GM23338 (cell line): Measurements from ENCODE around the gene TMEM52. TPM values are rescaled to one million over a fixed set of nuclear protein-coding genes. Genes with fewer than 3 reads are reported as not detected.

Source experiments
- ATAC-seq: fragments of 200-7000 bp; cut with Tn5 transposase; 3 replicates; pipeline ENCODE4 v1.9.1; 2020
- DNase-seq: peaks from one replicate; pipeline ENCODE4 v3.0.0-alpha.2; 2015; ENCODE audit warnings: low spot score
- H2AFZ ChIP-seq: fragments of 200-600 bp; sonication (generic); 2 replicates; pipeline ENCODE4 v1.8.0; 2016; ENCODE audit warnings: antibody characterized with exemption, mild to moderate bottlenecking, moderate library complexity
- H3F3A ChIP-seq: fragments of 200-600 bp; sonication (generic); replicated peaks from 2 replicates; pipeline ENCODE4 v1.8.0; 2017; ENCODE audit warnings: antibody characterized with exemption, mixed run types, low read depth
- H3K27ac ChIP-seq: fragments of 200-600 bp; sonication (generic); 2 replicates; pipeline ENCODE4 v1.6.1; 2016; ENCODE audit warnings: low read depth
- H3K27me3 ChIP-seq: fragments of 200-600 bp; sonication (generic); 2 replicates; pipeline ENCODE4 v1.8.0; 2016; ENCODE audit warnings: mild to moderate bottlenecking, mixed run types, moderate library complexity; ENCODE audit not compliant: insufficient read depth
- H3K36me3 ChIP-seq: fragments of 200-600 bp; sonication (generic); 2 replicates; pipeline ENCODE4 v1.8.0; 2016; ENCODE audit warnings: mild to moderate bottlenecking; ENCODE audit not compliant: insufficient read depth
- H3K4me1 ChIP-seq: fragments of 200-600 bp; sonication (generic); 2 replicates; pipeline ENCODE4 v1.8.0; 2016; ENCODE audit warnings: mild to moderate bottlenecking, moderate library complexity; ENCODE audit not compliant: insufficient read depth
- H3K4me2 ChIP-seq: fragments of 200-600 bp; sonication (generic); 2 replicates; pipeline ENCODE4 v1.7.1; 2017; ENCODE audit warnings: mixed run types
- H3K4me3 ChIP-seq: fragments of 200-600 bp; sonication (generic); 2 replicates; pipeline ENCODE4 v1.6.1; 2016; ENCODE audit warnings: mixed run types
- H3K79me2 ChIP-seq: fragments of 200-600 bp; sonication (generic); replicated peaks from 2 replicates; pipeline ENCODE4 v1.8.0; 2017; ENCODE audit warnings: mild to moderate bottlenecking; ENCODE audit not compliant: insufficient read depth
- H3K9me2 ChIP-seq: fragments of 200-600 bp; sonication (generic); 2 replicates; pipeline ENCODE4 v1.8.0; 2017; ENCODE audit not compliant: insufficient read depth
- H4K20me1 ChIP-seq: fragments of 200-600 bp; sonication (generic); replicated peaks from 2 replicates; pipeline ENCODE4 v1.8.0; 2017; ENCODE audit warnings: mild to moderate bottlenecking; ENCODE audit not compliant: insufficient read depth
- H3K27ac Mint-ChIP-seq: 2 replicates; pipeline ENCODE4 v1.8.0; 2020; ENCODE audit warnings: inconsistent platforms, mild to moderate bottlenecking, moderate library complexity, mixed read lengths
- H3K27me3 Mint-ChIP-seq: 3 replicates; pipeline ENCODE4 v1.8.0; 2022; ENCODE audit warnings: low read depth, mild to moderate bottlenecking, moderate library complexity, mixed read lengths, inconsistent platforms; ENCODE audit not compliant: insufficient read depth, poor library complexity
- H3K36me3 Mint-ChIP-seq: 3 replicates; pipeline ENCODE4 v1.8.0; 2021; ENCODE audit warnings: low read depth, mild to moderate bottlenecking, inconsistent platforms, moderate library complexity, mixed read lengths
- H3K4me1 Mint-ChIP-seq: 3 replicates; pipeline ENCODE4 v1.8.0; 2020; ENCODE audit warnings: mild to moderate bottlenecking, inconsistent platforms, mixed read lengths
- H3K4me3 Mint-ChIP-seq: 3 replicates; pipeline ENCODE4 v1.8.0; 2021; ENCODE audit warnings: moderate library complexity, mild to moderate bottlenecking, inconsistent platforms, mixed read lengths
- H3K9me3 Mint-ChIP-seq: 3 replicates; pipeline ENCODE4 v1.8.0; 2020; ENCODE audit warnings: moderate library complexity, mild to moderate bottlenecking, inconsistent platforms, mixed read lengths
- CREB1 ChIP-seq: fragments of 250-450 bp; sonication (Bioruptor Pico); IDR thresholded peaks from 2 replicates; pipeline ENCODE4 v1.5.0; 2020; ENCODE audit warnings: low read depth, mild to moderate bottlenecking, moderate library complexity
- ETS1 ChIP-seq: IDR thresholded peaks from 2 replicates; pipeline ENCODE4 v1.6.1; 2016; ENCODE audit warnings: antibody characterized with exemption
- EZH2 ChIP-seq: fragments of 200-600 bp; sonication (generic); IDR thresholded peaks from one replicate; pipeline ENCODE4 v1.8.0; 2017; ENCODE audit warnings: antibody characterized with exemption, mild to moderate bottlenecking, low read depth; ENCODE audit not compliant: unreplicated experiment
- EZH2phosphoT487 ChIP-seq: fragments of 200-600 bp; sonication (generic); IDR thresholded peaks from one replicate; pipeline ENCODE4 v1.8.1; 2018; ENCODE audit warnings: antibody characterized with exemption; ENCODE audit not compliant: unreplicated experiment
- JUNB ChIP-seq: IDR thresholded peaks from one replicate; pipeline ENCODE4 v1.6.1; 2016; ENCODE audit warnings: antibody characterized with exemption; ENCODE audit not compliant: unreplicated experiment
- NANOG ChIP-seq: IDR thresholded peaks from 2 replicates; pipeline ENCODE4 v1.6.1; 2016; ENCODE audit warnings: antibody characterized with exemption, borderline replicate concordance
- POLR2AphosphoS5 ChIP-seq: IDR thresholded peaks from 2 replicates; pipeline ENCODE4 v1.6.1; 2016; ENCODE audit warnings: antibody characterized with exemption, low read depth
- ZNF114 ChIP-seq: fragments of 250-450 bp; sonication (Bioruptor Pico); IDR thresholded peaks from 2 replicates; pipeline ENCODE4 v1.5.0; 2020; ENCODE audit warnings: mild to moderate bottlenecking, moderate library complexity
- ZNF331 ChIP-seq: fragments of 250-450 bp; sonication (Bioruptor Pico); IDR thresholded peaks from 2 replicates; pipeline ENCODE4 v1.5.0; 2020; ENCODE audit warnings: low read depth, mild to moderate bottlenecking, moderate library complexity
- ZNF462 ChIP-seq: fragments of 250-450 bp; sonication (Bioruptor Pico); IDR thresholded peaks from 2 replicates; pipeline ENCODE4 v1.5.0; 2020; ENCODE audit warnings: mild to moderate bottlenecking, moderate library complexity
- polyA plus RNA-seq: library from polyadenylated mRNA; unstranded; fragments of >200 nt; fragmentation: Nextera tagmentation; extraction: Ambion mirVana; gene quantifications from 2 replicates; pipeline ENCODE4 v1.2.1, GENCODE V29; 2016
- total RNA-seq: library from RNA; depleted of rRNA; stranded (reverse); fragments of >200 nt; shearing (Covaris generic); gene quantifications from 2 replicates; pipeline ENCODE4 v1.2.3, GENCODE V29; 2014

The TMEM52 gene
- total and polyA plus RNA-seq, 2 experiments from 2014 or later, result 19.5 to 25.0 TPM

- Histone ChIP-seq H3K4me2 (no peak overlapping the region), H3K27ac (0 out of 2 replicates have a peak overlapping the region, but pooled peaks have one; percentile 79), H3K9me2 (no peaks in the 10 kb centered on the region), H3F3A (peaks cover 13% of the 10 kb centered on the region; the same call in 1 of the 2 replicates), H3K4me1 (peaks cover 9% of the 10 kb centered on the region; the same call in 1 of the 2 replicates), H4K20me1 (peaks cover 94% of the 10 kb centered on the region), H3K27me3 (no peaks in the 10 kb centered on the region), H3K4me3 (no peak overlapping the region), H3K79me2 (peaks cover 100% of the 10 kb centered on the region), H3K36me3 (peaks cover 13% of the 10 kb centered on the region; the same call in 1 of the 2 replicates), H2AFZ (no peak overlapping the region)
- Mint-ChIP-seq H3K9me3 (peaks cover 20% of the 10 kb centered on the region), H3K4me1 (peaks cover 26% of the 10 kb centered on the region), H3K27ac (no peak overlapping the region), H3K36me3 (peaks cover 70% of the 10 kb centered on the region), H3K4me3 (no peak overlapping the region), H3K27me3 (peaks cover 8% of the 10 kb centered on the region)
- TF ChIP-seq ZNF331 (no peak), ZNF462 (CRISPR knock-in tag) (no peak), ZNF114 (no peak), ETS1 (no peak), EZH2phosphoT487 (no peak), POLR2AphosphoS5 (no peak), NANOG (no peak), CREB1 (no peak), JUNB (no peak), EZH2 (no peak)
- ATAC-seq (no peak), DNase-seq (no peak)
Observed at GRCh38 chr1:1876335-1876930, 42.6 kb downstream of the TMEM52 start.
